ENCODE measurements around the gene CASP4. TPM values are rescaled to one million over a fixed set of nuclear protein-coding genes. Genes with fewer than 3 reads are reported as not detected.

CASP4 gene
- total and polyA plus RNA-seq, 9 of the 15 experiments (the other 6 are each of a cell fraction or from before 2014, with no cell fraction given): 0.15 to 0.42 (median 0.27) TPM; not detected in 1

DNA sequence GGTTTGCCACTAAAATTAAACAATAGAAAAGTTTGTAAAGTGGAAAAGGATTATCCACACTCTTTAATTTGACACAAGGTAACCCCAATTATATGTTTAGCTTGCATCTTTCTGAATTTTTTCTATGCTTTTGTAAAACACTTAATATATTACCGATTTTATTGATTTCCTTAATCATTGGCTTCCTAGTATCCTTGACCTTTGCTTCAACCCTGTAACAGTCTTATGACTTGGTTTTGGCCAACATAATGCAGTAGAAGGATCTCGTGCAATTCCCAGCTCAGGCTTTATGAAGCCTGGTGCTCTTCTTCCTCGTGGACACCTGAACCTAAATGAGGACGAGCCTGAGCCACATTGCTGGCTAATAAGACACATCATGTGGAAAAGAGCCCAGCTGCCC is 23.6 kb upstream of the CASP4 start:
- Histone ChIP-seq H3K4me1 (replicated peaks in 1 of 2; ENCODE audit: control insufficient read depth in 2 of 2, insufficient read depth in 2 of 2, low read length in 2 of 2) (no peaks in the 10 kb centered on the region), H3K79me2 (ENCODE audit: control insufficient read depth, insufficient read depth, low read length) (no peaks in the 10 kb centered on the region), H4K20me1 (replicated peaks; ENCODE audit: control insufficient read depth, insufficient read depth, low read length) (no peaks in the 10 kb centered on the region), H3K27ac (ENCODE audit: extremely low read depth, low read depth, low read length) (no peak overlapping the region), H3K4me2 (ENCODE audit: insufficient read depth, low read length) (no peak overlapping the region), H3K9ac (ENCODE audit: insufficient read depth in 1 of 2, low read depth in 2 of 2, low read length in 2 of 2) (no peak overlapping the region), H3K9me1 (ENCODE audit: control insufficient read depth, insufficient read depth, low read length) (no peaks in the 10 kb centered on the region), H3K27me3 (ENCODE audit: control insufficient read depth in 2 of 2, insufficient read depth in 2 of 2, low read length in 2 of 2) (no peaks in the 10 kb centered on the region), H3K9me3 (replicated peaks; ENCODE audit: control insufficient read depth, insufficient read depth, low read depth, low read length) (no peaks in the 10 kb centered on the region), H2AFZ (ENCODE audit: low read depth, low read length) (no peak overlapping the region), H3K36me3 (ENCODE audit: control insufficient read depth, insufficient read depth, low read length) (no peaks in the 10 kb centered on the region), H3K4me3 (no peak overlapping the region)
- no TSS peak for BruUV-seq (replicated peaks)
- DNase-seq (ENCODE audit: extremely low read depth in 1 of 4, low spot score in 3 of 4): no peak
- ATAC-seq: no peak
- ChIA-PET CTCF (ENCODE audit: low intra/inter-chr PET ratio) (no interaction called here), POLR2A (no interaction called here)
- WGBS (ENCODE audit: insufficient coverage, low coverage, missing lambda C conversion rate): 1% methylated on average over 4 of the region's 4 CpGs
- in situ Hi-C loops (cut with MboI) (no loop called here), intact Hi-C loops (cut with micrococcal nuclease) (no loop called here)
- no peak for FAIRE-seq
- TF ChIP-seq CBFA2T2 (conservative IDR thresholded peaks at IDR 0.05) (no peak), DMBX1 (CRISPR knock-in tag; IDR thresholded peaks at IDR 0.05; ENCODE audit: borderline replicate concordance) (no peak), ZNF507 (tag; conservative IDR thresholded peaks at IDR 0.05) (no peak), ELF2 (CRISPR knock-in tag; IDR thresholded peaks at IDR 0.05) (no peak), EZH2 (IDR thresholded peaks at IDR 0.05; ENCODE audit: borderline replicate concordance, low read depth, low read length) (no peak), NCOA6 (IDR thresholded peaks at IDR 0.05) (no peak)

DNA sequence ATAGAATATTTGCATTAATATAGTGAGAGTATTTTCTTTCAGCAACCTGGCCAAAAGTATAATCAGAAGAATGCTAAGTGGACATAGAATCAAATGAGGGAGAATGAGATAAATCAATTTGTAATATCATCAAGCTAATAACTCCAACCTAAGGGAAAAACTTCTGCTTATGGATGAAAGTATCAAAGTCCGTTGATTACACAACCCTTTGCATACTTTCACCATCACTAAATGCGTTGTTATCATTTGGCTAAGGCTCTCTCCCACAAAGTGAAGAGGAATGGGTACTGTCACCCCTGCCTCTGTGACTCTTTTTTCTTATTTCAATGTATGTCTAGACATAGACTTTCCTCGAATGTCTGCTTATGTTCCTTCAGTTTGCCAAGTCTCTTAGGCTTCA is 16.4 kb upstream of the CASP4 start:
- POLR2A ChIA-PET: no interaction called here
- DNase-seq (ENCODE audit: extremely low read depth in 1 of 4, low spot score in 3 of 4): no peak
- in situ Hi-C loops (cut with MboI): no loop called here
- TF ChIP-seq WHSC1 (IDR thresholded peaks at IDR 0.05; ENCODE audit: low read length) (no peak), HOMEZ (CRISPR knock-in tag; IDR thresholded peaks at IDR 0.05) (no peak), AFF4 (CRISPR knock-in tag; IDR thresholded peaks at IDR 0.05) (no peak), ZFX (CRISPR knock-in tag; IDR thresholded peaks at IDR 0.05) (no peak), NFYB (IDR thresholded peaks at IDR 0.05; ENCODE audit: extremely low read depth, insufficient read length) (no peak), PKNOX1 (IDR thresholded peaks at IDR 0.05) (no peak)

More for the DNA sequence above, 16.4 kb upstream of the CASP4 start:
- Histone ChIP-seq H3K27ac (ENCODE audit: extremely low read depth, low read depth, low read length) (no peak overlapping the region), H3K4me1 (replicated peaks in 1 of 2; ENCODE audit: control insufficient read depth in 2 of 2, insufficient read depth in 2 of 2, low read length in 2 of 2) (no peaks in the 10 kb centered on the region), H3K9me1 (ENCODE audit: control insufficient read depth, insufficient read depth, low read length) (no peaks in the 10 kb centered on the region), H3K27me3 (ENCODE audit: control insufficient read depth in 2 of 2, insufficient read depth in 2 of 2, low read length in 2 of 2) (no peaks in the 10 kb centered on the region), H3K36me3 (ENCODE audit: control insufficient read depth, insufficient read depth, low read length) (no peaks in the 10 kb centered on the region), H3K4me2 (ENCODE audit: insufficient read depth, low read length) (no peak overlapping the region), H3K9ac (ENCODE audit: insufficient read depth in 1 of 2, low read depth in 2 of 2, low read length in 2 of 2) (no peak overlapping the region), H4K20me1 (replicated peaks; ENCODE audit: control insufficient read depth, insufficient read depth, low read length) (no peaks in the 10 kb centered on the region), H3K9me3 (replicated peaks; ENCODE audit: control insufficient read depth, insufficient read depth, low read depth, low read length) (no peaks in the 10 kb centered on the region), H3K79me2 (ENCODE audit: control insufficient read depth, insufficient read depth, low read length) (no peaks in the 10 kb centered on the region), H3K4me3 (no peak overlapping the region), H2AFZ (ENCODE audit: low read depth, low read length) (no peak overlapping the region)
- BruUV-seq (replicated peaks): no TSS peak
- CTCF ChIA-PET (ENCODE audit: low intra/inter-chr PET ratio): no interaction called here
- WGBS (ENCODE audit: insufficient coverage, low coverage, missing lambda C conversion rate): 4% methylated on average over 3 of the region's 3 CpGs
- intact Hi-C loops (cut with micrococcal nuclease): no loop called here
- no peak for FAIRE-seq
- ATAC-seq: no peak

Measured in K562 (cell line).